HG03558 (cell line): ENCODE data around the gene RPL36.

Experiments
- ATAC-seq: cut with Tn5 transposase; IDR thresholded peaks from one replicate; pipeline ENCODE4 v1.9.1; 2021; ENCODE audit warnings: moderate number of reproducible peaks; ENCODE audit not compliant: unreplicated experiment; ENCODE audit errors: extremely low read depth

RPL36 gene

GRCh38 chr19:5672708-5673459 is 17.2 kb upstream of the RPL36 start:
- no peak for ATAC-seq

- no peak for ATAC-seq
Measured at GRCh38 chr19:5673752-5674151, 16.3 kb upstream of the RPL36 start.

GRCh38 chr19:5674714-5675113 is 15.4 kb upstream of the RPL36 start:
- no peak for ATAC-seq

- ATAC-seq: no peak
Measured at GRCh38 chr19:5676105-5676771, 13.9 kb upstream of the RPL36 start.

GRCh38 chr19:5676772-5677105 is 13.4 kb upstream of the RPL36 start:
- no peak for ATAC-seq

GRCh38 chr19:5677136-5677535 is 13.0 kb upstream of the RPL36 start:
- no peak for ATAC-seq

- no peak for ATAC-seq
Measured at GRCh38 chr19:5677580-5677979, 12.5 kb upstream of the RPL36 start.

GRCh38 chr19:5678071-5678718 is 11.9 kb upstream of the RPL36 start:
- ATAC-seq: no peak

- no peak for ATAC-seq
Measured at GRCh38 chr19:5679289-5680083, 10.6 kb upstream of the RPL36 start.

- no peak for ATAC-seq
Measured at GRCh38 chr19:5680084-5680436, 10.0 kb upstream of the RPL36 start.

- ATAC-seq: peak; percentile 60
Measured at GRCh38 chr19:5680437-5681368, 9.4 kb upstream of the RPL36 start, which contains the start of the genes HSD11B1L and MICOS13. Gene HSD11B1L (plus strand): TSS chr19:5681027. CDS start chr19:5684833, 3,806 bp downstream. Gene MICOS13 (minus strand): TSS chr19:5680516. CDS start chr19:5680486, 30 bp downstream.

- ATAC-seq: no peak
Measured at GRCh38 chr19:5681391-5682106, 8.5 kb upstream of the RPL36 start.

GRCh38 chr19:5682107-5682482 is 8.0 kb upstream of the RPL36 start:
- no peak for ATAC-seq

GRCh38 chr19:5683177-5683886 is 6.8 kb upstream of the RPL36 start:
- no peak for ATAC-seq

GRCh38 chr19:5684694-5685430 is 5.2 kb upstream of the RPL36 start:
- ATAC-seq: no peak

GRCh38 chr19:5686326-5686646 is 3.8 kb upstream of the RPL36 start:
- ATAC-seq: no peak

- ATAC-seq: no peak
Measured at GRCh38 chr19:5686647-5687359, 3.3 kb upstream of the RPL36 start.
